CD4-positive, alpha-beta T cell treated with Interleukin-10 for 1 hour (primary cell): ENCODE results near the gene POLR1A.

ENCODE experiments used
- DNase-seq: peaks from one replicate; pipeline ENCODE4 v3.0.0-alpha.2; 2020

POLR1A gene

DNA sequence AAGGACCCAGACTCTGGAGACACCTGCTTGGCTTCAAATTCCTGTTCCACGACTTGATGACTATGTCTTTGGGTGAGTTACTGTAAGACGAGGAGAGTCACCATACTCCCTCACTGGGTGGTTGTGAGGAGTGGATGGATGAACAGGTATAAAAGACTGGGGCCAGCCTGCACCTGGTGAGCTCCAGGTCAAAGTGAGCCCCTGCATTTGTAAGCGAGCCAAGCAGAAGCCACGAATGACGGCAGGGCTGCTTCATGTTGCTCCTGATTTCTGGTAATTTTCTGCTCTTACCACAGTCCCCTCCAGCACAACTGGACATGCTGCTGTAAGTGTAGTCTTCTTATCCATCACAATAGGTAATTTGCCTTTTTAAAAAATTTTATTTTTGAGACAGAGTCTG is 86.6 kb downstream of the POLR1A start:
- no peak for DNase-seq

DNA sequence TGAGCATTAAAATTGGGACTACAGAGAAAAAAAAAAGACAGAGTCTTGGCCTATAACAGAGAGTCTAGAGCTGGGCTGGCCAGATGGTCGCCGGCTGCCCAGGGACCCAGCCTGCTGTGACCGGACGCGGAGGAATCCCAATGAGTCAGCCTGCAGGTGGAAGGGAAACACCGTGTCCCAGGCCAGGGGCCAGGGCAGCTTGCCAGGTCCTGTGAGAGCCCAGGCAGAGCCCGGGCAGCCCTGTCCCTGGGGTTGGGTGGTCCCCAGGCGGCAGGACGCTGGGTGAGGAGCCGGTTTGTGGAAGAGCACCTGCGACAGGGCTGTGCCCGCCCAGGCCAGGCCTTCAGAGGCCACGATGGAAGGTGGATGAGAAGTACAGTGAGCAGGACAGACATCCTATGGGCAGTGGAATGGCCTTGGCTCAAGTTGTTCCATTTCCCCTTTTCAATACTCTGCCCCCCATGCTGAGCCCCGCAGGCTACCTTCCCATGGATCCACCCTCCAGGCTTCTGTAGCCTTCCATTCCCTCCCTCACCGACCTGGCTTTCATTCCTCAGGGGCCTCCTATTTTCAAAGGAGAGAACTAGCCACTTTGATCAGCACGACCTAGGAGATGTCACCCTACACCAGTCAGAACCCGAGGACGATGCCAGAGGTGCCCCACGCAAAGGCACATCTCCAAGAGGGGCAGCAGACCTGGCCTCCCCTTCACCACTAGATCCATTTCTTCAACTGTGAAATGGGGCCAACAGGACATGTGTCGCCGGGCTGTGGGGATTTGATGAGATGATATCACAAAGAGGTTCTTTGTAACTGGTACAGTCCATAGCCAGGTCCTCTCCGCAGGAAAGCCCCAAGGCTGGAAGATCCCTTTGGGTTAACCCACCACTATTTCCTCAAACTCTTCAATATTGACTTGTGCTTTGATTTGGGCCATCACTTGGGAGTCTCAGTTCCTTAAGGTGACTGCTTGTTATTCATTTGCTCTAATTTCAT is 87.5 kb downstream of the POLR1A start:
- DNase-seq = no peak

- DNase-seq = no peak
Observed at GRCh38 chr2:86016581-86016980, 89.1 kb downstream of the POLR1A start.

DNA sequence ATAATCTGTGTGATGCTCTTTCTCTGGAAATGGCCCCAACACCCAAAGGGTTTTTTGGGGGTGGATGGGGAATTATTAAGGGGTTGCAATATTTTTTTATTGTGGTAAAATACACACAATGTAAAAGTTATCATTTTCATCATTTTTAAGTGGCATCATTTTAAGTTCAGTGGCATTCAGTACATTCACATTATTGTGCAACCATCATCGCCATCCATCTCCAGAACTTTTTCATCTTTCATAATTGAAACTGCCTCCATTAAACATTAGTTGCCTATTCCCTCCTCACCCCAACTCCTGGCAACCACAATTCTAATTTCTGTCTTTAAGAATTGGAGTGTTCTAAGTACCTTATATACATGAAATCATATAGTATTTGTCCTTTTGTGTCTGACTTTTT is 90.0 kb downstream of the POLR1A start:
- DNase-seq = no peak

DNA sequence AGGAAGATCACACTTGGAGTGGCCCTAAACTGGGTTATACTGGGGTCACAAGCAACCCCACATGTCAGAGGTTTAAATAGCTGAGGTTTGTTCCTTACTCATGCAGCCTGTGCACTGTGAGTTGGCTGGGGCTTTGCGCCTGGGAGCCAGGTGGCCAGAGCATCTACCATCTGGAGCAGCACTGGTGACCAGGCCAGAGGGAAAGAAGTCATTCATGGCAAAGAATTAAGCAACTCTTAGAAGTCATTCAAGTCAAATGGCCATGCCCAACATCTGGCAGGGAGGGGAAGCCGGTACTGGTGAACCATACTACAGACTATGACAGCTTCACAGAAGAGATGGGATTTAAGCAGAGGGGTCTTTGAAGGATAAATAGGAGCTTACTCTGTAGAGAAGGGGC is 90.7 kb downstream of the POLR1A start:
- DNase-seq = no peak

DNA sequence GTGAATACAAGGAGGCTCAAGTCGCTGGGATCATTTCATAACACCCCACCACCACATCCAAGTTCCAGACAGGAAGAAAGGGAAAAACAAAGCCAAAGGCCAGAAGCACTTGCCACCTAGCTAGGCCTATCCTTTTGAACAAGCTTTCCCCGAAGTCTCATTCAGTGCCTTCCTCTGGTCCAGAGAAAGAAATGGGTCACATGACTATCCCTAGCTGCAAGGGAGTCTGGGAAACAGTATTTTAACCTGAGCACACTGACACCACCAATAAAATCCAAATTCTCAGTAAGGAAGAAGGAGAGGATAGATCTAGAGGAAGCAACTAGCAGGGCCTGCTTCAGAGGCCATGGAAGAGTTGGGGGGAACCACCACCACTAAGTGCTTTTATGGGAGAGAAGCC is 91.2 kb downstream of the POLR1A start:
- no peak for DNase-seq

DNA sequence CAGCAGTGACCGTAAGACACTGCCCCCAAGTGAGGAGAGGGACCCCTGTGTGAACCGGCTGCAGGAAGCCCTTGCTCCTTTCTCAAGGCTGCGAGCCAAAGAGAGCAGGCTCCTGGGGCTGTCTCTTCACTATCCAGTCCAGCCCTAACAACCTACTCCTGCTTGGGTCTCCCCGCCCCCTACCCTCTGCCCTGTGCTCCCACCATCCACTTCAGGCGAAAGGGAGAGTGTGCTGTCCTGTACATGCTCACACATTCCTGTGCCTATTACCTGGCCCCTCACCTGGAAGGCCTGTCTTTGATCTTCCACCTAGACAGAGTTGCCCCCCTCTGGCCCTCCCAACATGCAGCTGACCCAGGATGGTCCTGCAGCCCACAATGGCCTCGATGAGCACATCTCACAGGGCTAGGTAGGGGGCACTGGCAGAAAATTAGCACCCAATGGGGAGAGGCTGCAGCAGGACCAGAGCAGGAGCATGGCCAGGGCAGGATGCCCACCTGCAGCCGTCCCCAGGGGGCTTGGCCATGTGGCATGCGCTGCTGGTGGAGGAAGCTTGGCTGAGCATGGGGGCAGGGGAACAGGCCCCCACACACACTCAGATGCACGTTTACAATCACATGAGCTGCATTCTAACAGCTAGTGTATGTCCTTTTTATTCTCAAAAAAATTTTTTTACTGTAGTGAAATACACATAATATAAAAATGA is 93.5 kb downstream of the POLR1A start:
- no peak for DNase-seq

GRCh38 chr2:86011449-86011941 is 94.2 kb downstream of the POLR1A start:
- DNase-seq = no peak

DNA sequence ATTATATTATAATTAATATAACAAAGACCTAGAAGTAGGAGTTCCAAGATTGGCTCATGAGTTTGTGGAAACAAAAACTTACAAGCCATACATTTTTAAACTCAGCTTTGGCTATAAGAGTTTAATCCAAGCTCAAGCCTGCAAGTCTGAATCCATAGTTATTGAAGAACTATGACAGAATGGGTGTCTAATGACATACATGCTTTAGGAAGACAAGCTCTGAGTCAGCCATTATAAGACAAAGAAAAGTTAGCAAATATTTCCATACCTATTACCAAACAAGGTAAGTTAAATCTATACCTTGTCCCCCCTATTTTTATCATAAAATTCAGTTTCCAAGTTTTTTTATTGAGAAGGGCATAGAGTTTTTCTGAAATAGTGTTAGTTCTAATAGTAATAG is 95.6 kb downstream of the POLR1A start:
- DNase-seq = no peak

DNA sequence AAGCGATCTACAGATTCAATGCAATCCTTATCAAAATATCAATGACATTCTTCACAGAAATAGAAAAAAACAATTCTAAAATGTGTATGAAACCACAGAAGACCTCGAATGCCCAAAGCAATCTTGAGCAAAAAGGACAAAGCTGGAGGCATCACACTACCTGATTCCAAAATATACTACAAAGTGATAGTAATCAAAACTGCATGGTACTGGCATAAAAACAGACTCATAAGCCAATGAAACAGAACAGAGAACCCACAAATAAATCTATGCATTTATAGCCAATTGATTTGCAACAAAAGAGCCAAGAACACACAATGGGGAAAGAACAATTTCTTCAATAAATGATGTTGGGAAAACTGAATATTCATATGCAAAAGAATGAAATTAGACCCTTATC is 99.2 kb downstream of the POLR1A start:
- DNase-seq = no peak

DNA sequence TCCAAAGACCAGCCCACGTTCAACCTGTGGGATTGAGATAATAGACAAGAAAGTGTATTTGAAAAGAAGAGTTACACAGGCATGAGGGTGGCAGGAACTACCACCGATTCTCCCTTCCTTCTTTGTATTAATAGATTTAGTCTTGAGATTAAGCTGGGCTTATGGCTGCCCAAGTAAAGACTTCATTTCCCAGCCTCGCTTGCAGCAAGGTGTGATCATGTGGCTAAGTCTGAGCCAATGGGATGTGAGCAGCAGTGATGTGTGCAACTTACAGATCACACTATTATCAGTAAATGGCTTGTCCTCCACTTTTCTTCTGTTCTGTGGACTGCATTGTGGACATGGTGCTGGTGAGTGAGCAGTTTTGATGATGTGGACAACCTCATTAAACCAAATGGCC is 101.7 kb downstream of the POLR1A start:
- DNase-seq = no peak

GRCh38 chr2:86003104-86003503 is 102.6 kb downstream of the POLR1A start:
- no peak for DNase-seq

GRCh38 chr2:86002375-86002774 is 103.3 kb downstream of the POLR1A start:
- DNase-seq = no peak

DNA sequence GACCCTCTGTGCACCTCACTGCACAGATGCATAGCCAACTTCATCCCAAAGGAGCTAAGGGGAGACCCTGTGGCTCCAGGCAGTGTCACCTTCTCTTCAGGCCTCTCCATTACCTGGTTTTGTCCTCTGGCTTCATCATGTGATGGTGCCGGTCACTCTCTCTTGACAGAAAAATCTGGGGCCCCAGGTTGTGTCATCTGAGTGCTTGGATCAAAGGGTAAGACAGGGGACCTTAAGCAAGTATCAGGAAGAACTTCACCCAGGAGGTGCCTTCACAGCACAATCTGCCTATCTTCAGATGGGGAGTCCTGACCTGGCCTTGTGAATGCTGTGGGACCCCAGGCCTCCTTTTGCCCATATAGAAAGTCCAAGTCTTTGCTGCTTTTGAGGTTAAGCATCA is 104.4 kb downstream of the POLR1A start:
- DNase-seq = no peak

- DNase-seq = no peak
Observed at GRCh38 chr2:86000938-86001312, 104.8 kb downstream of the POLR1A start.

- DNase-seq = no peak
Observed at GRCh38 chr2:86000131-86000937, 105.4 kb downstream of the POLR1A start.

DNA sequence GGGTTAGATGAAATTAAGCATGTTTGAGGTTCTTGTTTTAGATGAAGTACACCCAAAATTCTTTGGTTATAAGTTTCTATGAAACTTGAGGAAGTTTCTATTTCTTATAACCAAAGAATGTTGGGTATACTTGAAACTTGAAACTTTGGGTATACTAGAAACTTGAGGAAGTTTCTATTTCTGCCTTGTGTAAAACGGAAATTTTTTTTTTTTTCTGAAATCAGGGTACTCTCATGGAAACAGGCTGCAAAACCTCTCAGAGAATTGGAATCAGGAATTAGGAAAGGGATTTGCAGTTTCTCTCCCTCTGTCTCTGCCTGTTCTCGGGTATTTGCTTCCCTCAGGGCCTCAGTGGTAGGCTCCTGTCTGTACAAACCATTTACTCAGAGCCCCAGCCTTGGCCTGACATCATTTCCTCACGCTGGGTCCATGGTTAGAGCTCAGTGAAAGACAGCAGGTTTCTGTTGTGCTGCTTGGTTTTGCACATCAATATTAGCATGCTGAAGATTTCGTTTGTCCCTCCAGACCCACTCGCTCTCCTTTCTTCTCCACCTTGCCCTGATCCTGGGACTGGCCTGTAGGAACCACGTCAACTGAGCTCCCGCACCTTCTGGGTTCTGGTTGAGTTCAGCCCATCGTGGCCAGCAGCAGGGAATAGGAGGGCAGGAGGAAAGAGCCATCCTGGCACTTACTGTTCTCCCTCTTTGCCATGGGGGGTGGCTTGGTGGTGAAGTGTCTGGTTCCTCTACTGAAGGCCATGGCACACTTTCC is 106.4 kb downstream of the POLR1A start:
- peak; percentile 44 for DNase-seq

DNA sequence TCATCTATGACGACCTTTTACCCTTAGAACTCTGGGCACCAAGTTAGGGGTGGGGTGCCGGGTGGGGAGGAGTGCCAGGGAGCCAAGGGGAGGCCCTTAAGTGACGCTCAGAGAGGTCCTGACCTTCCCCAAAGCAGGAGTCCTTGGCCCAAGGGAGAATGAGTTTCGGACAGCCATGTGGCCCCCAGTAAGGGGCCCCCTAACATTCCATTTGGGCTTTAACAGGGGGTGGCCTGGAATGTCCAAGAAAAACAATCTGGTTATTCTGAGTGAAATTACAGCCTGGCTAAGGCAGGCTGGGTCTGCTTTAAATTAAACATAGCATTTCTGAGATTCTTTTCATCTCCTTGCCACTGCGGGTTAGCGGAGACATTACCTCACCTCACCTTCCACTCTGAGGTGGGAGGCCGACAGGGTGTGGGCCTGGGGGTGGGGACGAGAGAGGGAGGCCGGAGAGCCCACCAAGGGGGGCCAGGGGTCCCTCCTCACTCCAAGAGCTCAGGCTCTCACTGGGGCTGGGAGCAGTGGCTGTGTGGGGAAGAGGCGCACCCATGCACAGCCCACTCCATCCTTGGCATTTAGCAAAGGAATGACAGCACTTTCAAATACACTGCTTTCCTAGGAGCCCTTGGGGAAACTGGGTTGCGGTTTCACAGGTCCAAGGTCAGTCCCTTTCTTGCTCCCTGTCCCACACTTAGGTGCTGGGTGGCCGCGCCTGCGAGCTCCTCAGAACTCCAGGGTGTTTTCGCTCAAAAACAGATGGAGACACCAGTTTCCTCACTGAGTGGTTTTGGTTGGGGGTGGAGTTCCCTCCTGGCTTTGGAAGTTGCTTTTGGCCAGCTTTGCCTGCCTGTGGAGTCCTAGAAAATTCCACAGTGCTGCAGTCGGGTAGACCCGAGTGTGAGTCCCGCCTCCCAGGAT is 107.4 kb downstream of the POLR1A start:
- DNase-seq = peak; percentile 3

DNA sequence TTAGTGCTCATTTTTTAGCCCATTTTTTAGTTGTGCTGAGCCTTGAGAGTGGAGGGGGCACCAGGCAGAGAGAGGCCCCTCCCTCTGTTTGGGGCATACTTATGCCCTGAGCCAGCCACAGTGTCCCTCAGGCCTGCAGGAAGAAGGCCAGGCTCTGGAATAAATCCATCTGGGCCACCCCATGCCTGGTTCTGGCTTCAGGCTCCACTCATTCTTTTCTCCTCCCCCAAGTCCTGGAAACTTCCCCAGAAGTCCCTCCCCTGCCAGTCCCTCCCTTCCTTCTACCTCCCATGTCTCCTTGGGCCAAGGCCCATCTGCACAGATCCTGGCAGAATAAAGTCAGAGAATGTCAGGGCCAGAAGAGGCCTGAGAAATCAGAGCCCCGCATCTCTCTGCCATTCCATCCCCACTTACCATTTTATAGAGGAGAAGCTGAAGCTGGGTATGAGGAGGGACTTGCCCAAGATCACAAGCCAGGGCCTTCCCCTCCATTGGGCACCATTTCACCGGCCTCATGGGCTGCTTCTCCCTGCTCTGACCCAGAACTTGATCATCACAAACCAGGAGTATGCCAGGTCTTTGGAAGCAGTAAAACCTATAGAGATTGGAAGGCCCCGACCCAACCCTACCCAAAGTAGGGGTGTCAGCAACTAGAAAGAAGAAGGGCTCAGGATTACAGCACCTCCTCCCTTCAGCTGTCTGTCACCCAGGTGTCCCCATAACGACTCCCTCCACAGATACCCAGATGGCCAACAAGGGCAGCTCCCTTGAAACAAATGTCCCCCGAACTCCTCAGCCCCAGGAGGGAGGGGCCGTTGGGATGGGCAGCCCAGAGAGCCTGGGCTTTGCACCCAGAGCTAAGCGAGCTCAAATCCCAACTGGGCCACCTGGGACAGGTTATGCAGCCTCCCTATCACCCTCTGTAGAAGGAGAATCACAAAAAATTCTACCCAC is 108.4 kb downstream of the POLR1A start:
- no peak for DNase-seq

DNA sequence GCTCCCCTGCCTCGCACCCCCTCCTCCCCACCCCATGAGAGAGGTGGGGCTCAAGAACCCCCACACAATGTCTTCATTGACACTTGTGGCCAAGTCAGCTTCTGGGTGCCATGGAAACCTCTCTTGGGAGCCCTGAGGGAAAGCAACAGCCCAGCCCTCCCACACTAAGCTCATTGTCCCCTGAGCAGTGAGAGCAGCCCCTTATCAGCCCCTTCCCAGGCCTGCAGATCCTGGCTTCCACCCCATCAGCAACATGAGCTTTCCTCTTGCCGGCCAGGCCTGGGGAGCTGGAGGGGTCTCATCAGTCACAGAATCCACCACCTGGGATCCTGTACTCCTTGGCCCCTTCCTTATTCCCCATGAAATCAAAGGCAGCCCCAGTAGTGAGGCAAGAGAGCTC is 109.1 kb downstream of the POLR1A start:
- no peak for DNase-seq
